Stimulated activated effector memory CD8-positive, alpha-beta T cell treated with anti-CD3 and anti-CD28 coated beads, Interleukin-12 subunit alpha, Interleukin-12 subunit beta, amount 100 ng/mL, for 72 hours (primary cell): Measurements from ENCODE around the gene LRRFIP1.

Experiments used
- ATAC-seq: fragments of 150-1000 bp; cut with Tn5 transposase; 2 replicates; pipeline ENCODE4 v1.10.0; 2021
- DNase-seq, 2 donors: peaks; one replicate each; pipeline ENCODE4 v3.0.0; 2021 to 2022; ENCODE audit warnings: low spot score in 2 of 2
- H3K27ac Mint-ChIP-seq: one replicate; pipeline ENCODE4 v1.8.0; 2022; ENCODE audit warnings: mild to moderate bottlenecking, mixed read lengths
- H3K36me3 Mint-ChIP-seq: one replicate; pipeline ENCODE4 v1.8.0; 2022; ENCODE audit warnings: mild to moderate bottlenecking, mixed read lengths
- H3K4me1 Mint-ChIP-seq: one replicate; pipeline ENCODE4 v1.8.0; 2022; ENCODE audit warnings: mixed read lengths
- H3K4me3 Mint-ChIP-seq: one replicate; pipeline ENCODE4 v1.8.0; 2022; ENCODE audit warnings: mild to moderate bottlenecking, mixed read lengths
- H3K9me3 Mint-ChIP-seq: one replicate; pipeline ENCODE4 v1.8.0; 2022; ENCODE audit warnings: mixed read lengths

Gene LRRFIP1

GRCh38 chr2:237717366-237718276 lies 90.2 kb downstream of the LRRFIP1 start:
- Mint-ChIP-seq H3K9me3 (no peaks in the 10 kb centered on the region), H3K27ac (peak overlapping the region; percentile 68), H3K4me3 (no peak overlapping the region), H3K36me3 (peaks cover 96% of the 10 kb centered on the region), H3K4me1 (peaks cover 82% of the 10 kb centered on the region)
- no peak for DNase-seq
- ATAC-seq: no peak

- Mint-ChIP-seq H3K27ac (peak overlapping the region; percentile 68), H3K4me1 (peaks cover 76% of the 10 kb centered on the region), H3K4me3 (no peak overlapping the region), H3K36me3 (peaks cover 96% of the 10 kb centered on the region), H3K9me3 (no peaks in the 10 kb centered on the region)
- DNase-seq (no peak), ATAC-seq (no peak)
Observed at GRCh38 chr2:237718277-237718634, 90.9 kb downstream of the LRRFIP1 start.

- no peak overlapping the region for H3K4me3 Mint-ChIP-seq
- no peak for ATAC-seq
- H3K4me1 Mint-ChIP-seq: peaks cover 72% of the 10 kb centered on the region
- no peaks in the 10 kb centered on the region for H3K9me3 Mint-ChIP-seq
- peaks cover 100% of the 10 kb centered on the region for H3K36me3 Mint-ChIP-seq
- DNase-seq: no peak
- peak overlapping the region; percentile 37 for H3K27ac Mint-ChIP-seq
Observed at GRCh38 chr2:237720444-237720843, 93.1 kb downstream of the LRRFIP1 start.

- peak overlapping the region; percentile 37 for H3K27ac Mint-ChIP-seq
- H3K9me3 Mint-ChIP-seq: no peaks in the 10 kb centered on the region
- H3K36me3 Mint-ChIP-seq: peaks cover 100% of the 10 kb centered on the region
- DNase-seq: no peak
- H3K4me3 Mint-ChIP-seq: no peak overlapping the region
- no peak for ATAC-seq
- peaks cover 69% of the 10 kb centered on the region for H3K4me1 Mint-ChIP-seq
Observed at GRCh38 chr2:237720957-237721356, 93.6 kb downstream of the LRRFIP1 start.

GRCh38 chr2:237721458-237721857 lies 94.1 kb downstream of the LRRFIP1 start:
- H3K36me3 Mint-ChIP-seq: peaks cover 100% of the 10 kb centered on the region
- H3K4me3 Mint-ChIP-seq: no peak overlapping the region
- no peak for DNase-seq
- peak overlapping the region; percentile 1 for H3K27ac Mint-ChIP-seq
- H3K4me1 Mint-ChIP-seq: peaks cover 67% of the 10 kb centered on the region
- no peak for ATAC-seq
- H3K9me3 Mint-ChIP-seq: no peaks in the 10 kb centered on the region

- Mint-ChIP-seq H3K4me3 (no peak overlapping the region), H3K27ac (peak overlapping the region; percentile 1), H3K4me1 (peaks cover 66% of the 10 kb centered on the region), H3K36me3 (peaks cover 100% of the 10 kb centered on the region), H3K9me3 (no peaks in the 10 kb centered on the region)
- DNase-seq (no peak), ATAC-seq (no peak)
Observed at GRCh38 chr2:237722616-237723015, 95.2 kb downstream of the LRRFIP1 start.

GRCh38 chr2:237723023-237723422 lies 95.6 kb downstream of the LRRFIP1 start:
- H3K4me3 Mint-ChIP-seq: no peak overlapping the region
- no peaks in the 10 kb centered on the region for H3K9me3 Mint-ChIP-seq
- DNase-seq (no peak), ATAC-seq (no peak)
- peak overlapping the region; percentile 74 for H3K27ac Mint-ChIP-seq
- peaks cover 100% of the 10 kb centered on the region for H3K36me3 Mint-ChIP-seq
- H3K4me1 Mint-ChIP-seq: peaks cover 66% of the 10 kb centered on the region

GRCh38 chr2:237723602-237724001 lies 96.2 kb downstream of the LRRFIP1 start:
- ATAC-seq (peak; percentile 52), DNase-seq (no peak)
- Mint-ChIP-seq H3K27ac (peak overlapping the region; percentile 74), H3K4me1 (peaks cover 65% of the 10 kb centered on the region), H3K4me3 (no peak overlapping the region), H3K36me3 (peaks cover 100% of the 10 kb centered on the region), H3K9me3 (no peaks in the 10 kb centered on the region)

- no peak for ATAC-seq
- Mint-ChIP-seq H3K9me3 (no peaks in the 10 kb centered on the region), H3K4me3 (no peak overlapping the region), H3K27ac (peak overlapping the region; percentile 71), H3K36me3 (peaks cover 100% of the 10 kb centered on the region), H3K4me1 (peaks cover 68% of the 10 kb centered on the region)
- no peak for DNase-seq
Observed at GRCh38 chr2:237724811-237725478, 97.6 kb downstream of the LRRFIP1 start.

GRCh38 chr2:237725661-237726060 lies 98.3 kb downstream of the LRRFIP1 start:
- ATAC-seq: no peak
- H3K9me3 Mint-ChIP-seq: no peaks in the 10 kb centered on the region
- DNase-seq: no peak
- peaks cover 95% of the 10 kb centered on the region for H3K36me3 Mint-ChIP-seq
- H3K4me1 Mint-ChIP-seq: peaks cover 72% of the 10 kb centered on the region
- H3K4me3 Mint-ChIP-seq: no peak overlapping the region
- H3K27ac Mint-ChIP-seq: peak overlapping the region; percentile 71

GRCh38 chr2:237726401-237726830 lies 99.0 kb downstream of the LRRFIP1 start:
- Mint-ChIP-seq H3K4me3 (no peak overlapping the region), H3K27ac (no peak overlapping the region), H3K36me3 (peaks cover 92% of the 10 kb centered on the region), H3K4me1 (peaks cover 72% of the 10 kb centered on the region), H3K9me3 (no peaks in the 10 kb centered on the region)
- no peak for ATAC-seq
- DNase-seq: no peak

- peaks cover 84% of the 10 kb centered on the region for H3K36me3 Mint-ChIP-seq
Observed at GRCh38 chr2:237727363-237727762, 100.0 kb downstream of the LRRFIP1 start.

GRCh38 chr2:237729681-237730475 lies 102.5 kb downstream of the LRRFIP1 start:
- ATAC-seq (no peak), DNase-seq (no peak)
- H3K36me3 Mint-ChIP-seq: peaks cover 79% of the 10 kb centered on the region
- H3K4me1 Mint-ChIP-seq: peaks cover 76% of the 10 kb centered on the region
- peak overlapping the region; percentile 89 for H3K27ac Mint-ChIP-seq
- H3K9me3 Mint-ChIP-seq: no peaks in the 10 kb centered on the region
- peak overlapping the region; percentile 75 for H3K4me3 Mint-ChIP-seq

More at GRCh38 chr2:237727363-237727762, 100.0 kb downstream of the LRRFIP1 start:
- Mint-ChIP-seq H3K4me1 (peaks cover 72% of the 10 kb centered on the region), H3K9me3 (no peaks in the 10 kb centered on the region), H3K27ac (peak overlapping the region; percentile 81), H3K4me3 (no peak overlapping the region)
- DNase-seq (no peak), ATAC-seq (peak; percentile 44)

GRCh38 chr2:237731663-237732062 lies 104.3 kb downstream of the LRRFIP1 start:
- Mint-ChIP-seq H3K4me1 (peaks cover 76% of the 10 kb centered on the region), H3K4me3 (peak overlapping the region; percentile 75), H3K27ac (peak overlapping the region; percentile 89), H3K36me3 (peaks cover 79% of the 10 kb centered on the region), H3K9me3 (no peaks in the 10 kb centered on the region)
- ATAC-seq (peak; percentile 98), DNase-seq (peak in 1 of 2 donors; percentile 71)

- Mint-ChIP-seq H3K9me3 (no peaks in the 10 kb centered on the region), H3K27ac (peak overlapping the region; percentile 89), H3K4me3 (peak overlapping the region; percentile 75), H3K36me3 (peaks cover 79% of the 10 kb centered on the region), H3K4me1 (peaks cover 75% of the 10 kb centered on the region)
- ATAC-seq (no peak), DNase-seq (no peak)
Observed at GRCh38 chr2:237732070-237732469, 104.7 kb downstream of the LRRFIP1 start.
